Measurements from ENCODE around the gene MEF2C. TPM values are rescaled to one million over a fixed set of nuclear protein-coding genes. Genes with fewer than 3 reads are reported as not detected.
"Not testable (repeated sequence)": the region's sequence is repeated elsewhere in the genome, so short reads cannot be mapped to it uniquely, and the experiment has no call there.

Gene MEF2C
- polyA plus RNA-seq, 4 donors: 0.89 to 11.5 (median 5.9) TPM

- Histone ChIP-seq H3K4me3 (ENCODE audit: low read depth in 1 of 3, low read length in 3 of 3) (no peak overlapping the region), H3K36me3 (ENCODE audit: control insufficient read depth in 3 of 3, insufficient read depth in 2 of 3, low read depth in 1 of 3, low read length in 3 of 3) (no peaks in the 10 kb centered on the region), H3K27ac (ENCODE audit: low read depth in 1 of 3, low read length in 2 of 3) (no peak overlapping the region), H3K4me1 (ENCODE audit: control insufficient read depth in 3 of 3, insufficient read depth in 2 of 3, low read depth in 1 of 3, low read length in 2 of 3) (no peaks in the 10 kb centered on the region), H3K9me3 (ENCODE audit: control insufficient read depth in 2 of 2, insufficient read depth in 1 of 2, low read depth in 1 of 2, low read length in 1 of 2) (no peaks in the 10 kb centered on the region), H3K27me3 (ENCODE audit: control insufficient read depth in 3 of 3, insufficient read depth in 3 of 3, low read length in 3 of 3) (no peaks in the 10 kb centered on the region)
- FAIRE-seq: no peak
- no peak for DNase-seq
- 88 to 93% (median 91%) methylated on average over 6 of the region's 6 CpGs for WGBS, 3 donors
Measured at GRCh38 chr5:88867638-88868037, 15.3 kb downstream of the MEF2C start.

GRCh38 chr5:88863523-88863922, 19.5 kb downstream of the MEF2C start:
- Histone ChIP-seq H3K4me3 (ENCODE audit: low read depth in 1 of 3, low read length in 3 of 3) (no peak overlapping the region), H3K9me3 (ENCODE audit: control insufficient read depth in 2 of 2, insufficient read depth in 1 of 2, low read depth in 1 of 2, low read length in 1 of 2) (no peaks in the 10 kb centered on the region), H3K27me3 (ENCODE audit: control insufficient read depth in 3 of 3, insufficient read depth in 3 of 3, low read length in 3 of 3) (no peaks in the 10 kb centered on the region), H3K36me3 (ENCODE audit: control insufficient read depth in 3 of 3, insufficient read depth in 2 of 3, low read depth in 1 of 3, low read length in 3 of 3) (no peaks in the 10 kb centered on the region), H3K4me1 (ENCODE audit: control insufficient read depth in 3 of 3, insufficient read depth in 2 of 3, low read depth in 1 of 3, low read length in 2 of 3) (no peaks in the 10 kb centered on the region), H3K27ac (ENCODE audit: low read depth in 1 of 3, low read length in 2 of 3) (no peak overlapping the region)
- no peak for DNase-seq
- FAIRE-seq: no peak
- 89 to 96% (median 94%) methylated on average over 5 of the region's 5 CpGs for WGBS, 3 donors

GRCh38 chr5:88862547-88863175, 20.3 kb downstream of the MEF2C start:
- DNase-seq (no peak), FAIRE-seq (no peak)
- Histone ChIP-seq H3K9me3 (ENCODE audit: control insufficient read depth in 2 of 2, insufficient read depth in 1 of 2, low read depth in 1 of 2, low read length in 1 of 2) (no peaks in the 10 kb centered on the region), H3K36me3 (ENCODE audit: control insufficient read depth in 3 of 3, insufficient read depth in 2 of 3, low read depth in 1 of 3, low read length in 3 of 3) (no peaks in the 10 kb centered on the region), H3K4me3 (ENCODE audit: low read depth in 1 of 3, low read length in 3 of 3) (no peak overlapping the region), H3K4me1 (ENCODE audit: control insufficient read depth in 3 of 3, insufficient read depth in 2 of 3, low read depth in 1 of 3, low read length in 2 of 3) (no peaks in the 10 kb centered on the region), H3K27ac (ENCODE audit: low read depth in 1 of 3, low read length in 2 of 3) (no peak overlapping the region), H3K27me3 (ENCODE audit: control insufficient read depth in 3 of 3, insufficient read depth in 3 of 3, low read length in 3 of 3) (no peaks in the 10 kb centered on the region)
- 80 to 92% (median 82%) methylated on average over 5 of the region's 5 CpGs for WGBS, 3 donors

GRCh38 chr5:88861231-88861630, 21.8 kb downstream of the MEF2C start:
- Histone ChIP-seq H3K36me3 (ENCODE audit: control insufficient read depth in 3 of 3, insufficient read depth in 2 of 3, low read depth in 1 of 3, low read length in 3 of 3) (no peaks in the 10 kb centered on the region), H3K4me1 (ENCODE audit: control insufficient read depth in 3 of 3, insufficient read depth in 2 of 3, low read depth in 1 of 3, low read length in 2 of 3) (no peaks in the 10 kb centered on the region), H3K9me3 (ENCODE audit: control insufficient read depth in 2 of 2, insufficient read depth in 1 of 2, low read depth in 1 of 2, low read length in 1 of 2) (peaks cover 0 to 9% of the 10 kb centered on the region in 2 donors), H3K27me3 (ENCODE audit: control insufficient read depth in 3 of 3, insufficient read depth in 3 of 3, low read length in 3 of 3) (no peaks in the 10 kb centered on the region), H3K27ac (ENCODE audit: low read depth in 1 of 3, low read length in 2 of 3) (no peak overlapping the region), H3K4me3 (ENCODE audit: low read depth in 1 of 3, low read length in 3 of 3) (no peak overlapping the region)
- no peak for DNase-seq
- WGBS, 3 donors: 32 to 73% (median 61%) methylated on average over 2 of the region's 2 CpGs
- FAIRE-seq: no peak

- H3K27ac ChIP-seq (ENCODE audit: low read depth in 1 of 3, low read length in 2 of 3): no peak overlapping the region
- FAIRE-seq: no peak
- 67 to 88% (median 70%) methylated on average over 1 of the region's 1 CpG for WGBS, 3 donors
- no peaks in the 10 kb centered on the region for H3K36me3 ChIP-seq (ENCODE audit: control insufficient read depth in 3 of 3, insufficient read depth in 2 of 3, low read depth in 1 of 3, low read length in 3 of 3)
- no peak for DNase-seq
- H3K27me3 ChIP-seq (ENCODE audit: control insufficient read depth in 3 of 3, insufficient read depth in 3 of 3, low read length in 3 of 3): no peaks in the 10 kb centered on the region
- no peaks in the 10 kb centered on the region for H3K4me1 ChIP-seq (ENCODE audit: control insufficient read depth in 3 of 3, insufficient read depth in 2 of 3, low read depth in 1 of 3, low read length in 2 of 3)
- peaks cover 0 to 9% of the 10 kb centered on the region in 2 donors for H3K9me3 ChIP-seq (ENCODE audit: control insufficient read depth in 2 of 2, insufficient read depth in 1 of 2, low read depth in 1 of 2, low read length in 1 of 2)
- H3K4me3 ChIP-seq (ENCODE audit: low read depth in 1 of 3, low read length in 3 of 3): no peak overlapping the region
Measured at GRCh38 chr5:88860501-88860900, 22.5 kb downstream of the MEF2C start.

- Histone ChIP-seq H3K36me3 (ENCODE audit: control insufficient read depth in 3 of 3, insufficient read depth in 2 of 3, low read depth in 1 of 3, low read length in 3 of 3) (no peaks in the 10 kb centered on the region), H3K4me3 (ENCODE audit: low read depth in 1 of 3, low read length in 3 of 3) (no peak overlapping the region), H3K27me3 (ENCODE audit: control insufficient read depth in 3 of 3, insufficient read depth in 3 of 3, low read length in 3 of 3) (no peaks in the 10 kb centered on the region), H3K27ac (ENCODE audit: low read depth in 1 of 3, low read length in 2 of 3) (no peak overlapping the region), H3K9me3 (ENCODE audit: control insufficient read depth in 2 of 2, insufficient read depth in 1 of 2, low read depth in 1 of 2, low read length in 1 of 2) (peaks cover 0 to 9% of the 10 kb centered on the region in 2 donors), H3K4me1 (ENCODE audit: control insufficient read depth in 3 of 3, insufficient read depth in 2 of 3, low read depth in 1 of 3, low read length in 2 of 3) (no peaks in the 10 kb centered on the region)
- 34 to 76% (median 47%) methylated on average over 1 of the region's 1 CpG for WGBS, 3 donors
- no peak for DNase-seq
- FAIRE-seq: no peak
Measured at GRCh38 chr5:88858392-88858791, 24.6 kb downstream of the MEF2C start.

GRCh38 chr5:88856381-88856780, 26.6 kb downstream of the MEF2C start:
- H3K4me1 ChIP-seq (ENCODE audit: control insufficient read depth in 3 of 3, insufficient read depth in 2 of 3, low read depth in 1 of 3, low read length in 2 of 3); H3K27me3 ChIP-seq (ENCODE audit: control insufficient read depth in 3 of 3, insufficient read depth in 3 of 3, low read length in 3 of 3); H3K27ac ChIP-seq (ENCODE audit: low read depth in 1 of 3, low read length in 2 of 3); H3K9me3 ChIP-seq (ENCODE audit: control insufficient read depth in 2 of 2, insufficient read depth in 1 of 2, low read depth in 1 of 2, low read length in 1 of 2); H3K4me3 ChIP-seq (ENCODE audit: low read depth in 1 of 3, low read length in 3 of 3); FAIRE-seq; DNase-seq; H3K36me3 ChIP-seq (ENCODE audit: control insufficient read depth in 3 of 3, insufficient read depth in 2 of 3, low read depth in 1 of 3, low read length in 3 of 3): not testable (repeated sequence)
- WGBS, 3 donors: 53 to 71% (median 70%) methylated on average over 3 of the region's 3 CpGs

GRCh38 chr5:88854769-88855168, 28.2 kb downstream of the MEF2C start:
- FAIRE-seq (no peak), DNase-seq (no peak)
- H3K27me3 ChIP-seq (ENCODE audit: control insufficient read depth in 3 of 3, insufficient read depth in 3 of 3, low read length in 3 of 3): no peaks in the 10 kb centered on the region
- no peaks in the 10 kb centered on the region for H3K4me1 ChIP-seq (ENCODE audit: control insufficient read depth in 3 of 3, insufficient read depth in 2 of 3, low read depth in 1 of 3, low read length in 2 of 3)
- no peak overlapping the region for H3K4me3 ChIP-seq (ENCODE audit: low read depth in 1 of 3, low read length in 3 of 3)
- H3K9me3 ChIP-seq (ENCODE audit: control insufficient read depth in 2 of 2, insufficient read depth in 1 of 2, low read depth in 1 of 2, low read length in 1 of 2): peaks cover 0 to 9% of the 10 kb centered on the region in 2 donors
- no peaks in the 10 kb centered on the region for H3K36me3 ChIP-seq (ENCODE audit: control insufficient read depth in 3 of 3, insufficient read depth in 2 of 3, low read depth in 1 of 3, low read length in 3 of 3)
- WGBS, 3 donors: 58 to 75% (median 75%) methylated on average over 2 of the region's 2 CpGs
- no peak overlapping the region for H3K27ac ChIP-seq (ENCODE audit: low read depth in 1 of 3, low read length in 2 of 3)

GRCh38 chr5:88847420-88847819, 35.6 kb downstream of the MEF2C start:
- FAIRE-seq (no peak), DNase-seq (no peak)
- Histone ChIP-seq H3K4me1 (ENCODE audit: control insufficient read depth in 3 of 3, insufficient read depth in 2 of 3, low read depth in 1 of 3, low read length in 2 of 3) (no peaks in the 10 kb centered on the region), H3K27ac (ENCODE audit: low read depth in 1 of 3, low read length in 2 of 3) (no peak overlapping the region), H3K36me3 (ENCODE audit: control insufficient read depth in 3 of 3, insufficient read depth in 2 of 3, low read depth in 1 of 3, low read length in 3 of 3) (no peaks in the 10 kb centered on the region), H3K27me3 (ENCODE audit: control insufficient read depth in 3 of 3, insufficient read depth in 3 of 3, low read length in 3 of 3) (no peaks in the 10 kb centered on the region), H3K9me3 (ENCODE audit: control insufficient read depth in 2 of 2, insufficient read depth in 1 of 2, low read depth in 1 of 2, low read length in 1 of 2) (no peaks in the 10 kb centered on the region), H3K4me3 (ENCODE audit: low read depth in 1 of 3, low read length in 3 of 3) (no peak overlapping the region)
- WGBS, 3 donors: 36 to 45% (median 43%) methylated on average over 1 of the region's 1 CpG
